Neuronal stem cell (in vitro differentiated cells): ENCODE data around the gene SMCP. TPM values are rescaled to one million over a fixed set of nuclear protein-coding genes. Genes with fewer than 3 reads are reported as not detected.
A peak's percentile ranks its signal among the peaks of the same experiment; 100 is the strongest.

Source experiments
- DNase-seq: peaks from one replicate; pipeline ENCODE4 v3.0.0-alpha.2; 2013; ENCODE audit warnings: low spot score
- H2AFZ ChIP-seq: one replicate; pipeline ENCODE4 v1.6.1; 2013; ENCODE audit warnings: mild to moderate bottlenecking, low read length, inconsistent platforms
- H2AK5ac ChIP-seq: 2 replicates; pipeline ENCODE4 v1.6.1; 2013; ENCODE audit warnings: low read depth, mild to moderate bottlenecking, inconsistent platforms, low read length, moderate library complexity, mixed read lengths
- H2BK120ac ChIP-seq: 2 replicates; pipeline ENCODE4 v1.6.1; 2013; ENCODE audit warnings: low read depth, mild to moderate bottlenecking, inconsistent platforms, low read length, moderate library complexity, mixed read lengths
- H2BK12ac ChIP-seq: one replicate; pipeline ENCODE4 v1.6.1; 2013; ENCODE audit warnings: low read length, inconsistent platforms
- H2BK15ac ChIP-seq: 2 replicates; pipeline ENCODE4 v1.6.1; 2013; ENCODE audit warnings: mild to moderate bottlenecking, low read length, inconsistent platforms, mixed read lengths
- H2BK5ac ChIP-seq: one replicate; pipeline ENCODE4 v1.6.1; 2013; ENCODE audit warnings: inconsistent platforms, mild to moderate bottlenecking, low read length, moderate library complexity
- H3K14ac ChIP-seq: one replicate; pipeline ENCODE4 v1.6.1; 2013; ENCODE audit warnings: low read length, inconsistent platforms
- H3K18ac ChIP-seq: 2 replicates; pipeline ENCODE4 v1.6.1; 2013; ENCODE audit warnings: low read length, inconsistent platforms
- H3K23ac ChIP-seq: 2 replicates; pipeline ENCODE4 v1.6.1; 2013; ENCODE audit warnings: low read depth, mild to moderate bottlenecking, mixed read lengths, low read length, inconsistent platforms; ENCODE audit not compliant: poor library complexity
- H3K27ac ChIP-seq: replicated peaks from 3 replicates; pipeline ENCODE4 v1.5.1; 2013; ENCODE audit warnings: low read length, inconsistent platforms
- H3K27me3 ChIP-seq, 3 experiments: 2 replicates each; pipeline ENCODE4 v1.6.1; 2013; ENCODE audit warnings: low read length in 3 of 3, mild to moderate bottlenecking in 2 of 3, inconsistent platforms in 1 of 3, low read depth in 1 of 3, mixed read lengths in 1 of 3, moderate library complexity in 1 of 3; ENCODE audit not compliant: control insufficient read depth in 3 of 3, insufficient read depth in 3 of 3
- H3K36me3 ChIP-seq, 2 donors: replicated peaks in 1 of 2; 2 replicates each; pipeline ENCODE4 v1.6.1; 2013; ENCODE audit warnings: low read length in 2 of 2; ENCODE audit not compliant: control insufficient read depth in 2 of 2, insufficient read depth in 2 of 2
- H3K4ac ChIP-seq: 2 replicates; pipeline ENCODE4 v1.6.1; 2013; ENCODE audit warnings: inconsistent platforms, mild to moderate bottlenecking, low read length, moderate library complexity
- H3K4me1 ChIP-seq, 2 donors: 1 replicate in 1 of 2; 2 replicates in 1 of 2; pipeline ENCODE4 v1.6.1; 2013; ENCODE audit warnings: low read length in 2 of 2, low read depth in 1 of 2; ENCODE audit not compliant: control insufficient read depth in 2 of 2, insufficient read depth in 1 of 2
- H3K4me2 ChIP-seq: one replicate; pipeline ENCODE4 v1.6.1; 2013; ENCODE audit warnings: mild to moderate bottlenecking, low read length, inconsistent platforms; ENCODE audit not compliant: insufficient read depth, poor library complexity, severe bottlenecking
- H3K4me3 ChIP-seq, 2 donors: 2 replicates each; pipeline ENCODE4 v1.5.1; 2013; ENCODE audit warnings: low read length in 2 of 2, mild to moderate bottlenecking in 2 of 2, inconsistent platforms in 1 of 2, moderate library complexity in 1 of 2
- H3K79me1 ChIP-seq: one replicate; pipeline ENCODE4 v1.6.1; 2013; ENCODE audit warnings: low read depth, mild to moderate bottlenecking, inconsistent platforms, low read length, moderate library complexity
- H3K9ac ChIP-seq: one replicate; pipeline ENCODE4 v1.6.1; 2013; ENCODE audit warnings: mild to moderate bottlenecking, low read depth, low read length, inconsistent platforms; ENCODE audit not compliant: poor library complexity
- H3K9me3 ChIP-seq, 2 donors: replicated peaks in 1 of 2; 2 replicates each; pipeline versions ENCODE3 to v1.6.1; 2013; ENCODE audit warnings: low read length in 2 of 2, mild to moderate bottlenecking in 2 of 2, inconsistent platforms in 1 of 2, low read depth in 1 of 2, mixed read lengths in 1 of 2, moderate library complexity in 1 of 2; ENCODE audit not compliant: control insufficient read depth in 2 of 2, insufficient read depth in 1 of 2
- H4K8ac ChIP-seq: one replicate; pipeline ENCODE4 v1.6.1; 2013; ENCODE audit warnings: low read depth, mild to moderate bottlenecking, inconsistent platforms, low read length, moderate library complexity
- H4K91ac ChIP-seq: one replicate; pipeline ENCODE4 v1.6.1; 2013; ENCODE audit warnings: low read length, low read depth, mild to moderate bottlenecking, inconsistent platforms; ENCODE audit not compliant: poor library complexity
- WGBS, 2 donors: extraction: QIAGEN DNeasy Blood & Tissue Kit; methylation state at CpG; one replicate each; pipeline ENCODE4 v1.1.7; 2013; ENCODE audit warnings: missing lambda C conversion rate in 2 of 2, mixed read lengths in 1 of 2; ENCODE audit not compliant: insufficient read length in 2 of 2, insufficient replicate concordance in 1 of 2; ENCODE audit errors: extremely low coverage in 2 of 2; 5-methylcytosine and 5-hydroxymethylcytosine counted together
- polyA plus RNA-seq, 2 experiments: library from polyadenylated mRNA; stranded (reverse); fragments of 200-250 nt; gene quantifications; one replicate each; pipeline ENCODE4 v1.2.3, GENCODE V29; 2013

Gene SMCP, protein sequence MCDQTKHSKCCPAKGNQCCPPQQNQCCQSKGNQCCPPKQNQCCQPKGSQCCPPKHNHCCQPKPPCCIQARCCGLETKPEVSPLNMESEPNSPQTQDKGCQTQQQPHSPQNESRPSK
- polyA plus RNA-seq (2013, experiment 1 of 2) = not detected
- not detected for polyA plus RNA-seq (2013, experiment 2 of 2)

DNA sequence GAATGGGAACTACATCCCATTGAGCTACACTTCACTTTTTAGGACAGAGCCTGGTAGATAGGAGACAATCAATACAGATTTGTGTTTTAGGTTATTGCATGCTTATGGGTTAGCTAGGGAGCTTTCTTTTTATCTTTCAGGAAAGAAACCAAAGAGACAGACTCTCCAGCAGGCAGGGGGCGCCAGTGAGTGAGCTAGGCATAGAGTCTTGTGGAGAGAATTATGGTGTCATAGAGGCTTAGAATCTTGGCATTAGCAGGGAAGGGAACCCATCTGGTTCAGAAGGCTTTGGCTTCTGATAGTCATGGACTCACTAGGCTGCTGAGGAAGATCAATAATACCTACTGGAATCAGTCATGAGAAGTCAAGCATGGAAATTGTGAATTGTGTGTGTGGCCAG is at the start of gene SMCP:
Gene SMCP, plus strand, starts transcription at position 281 of the 400 bp plus-strand sequence. CDS start 6,101 bp downstream, outside the sequence.
- Histone ChIP-seq H2BK120ac (no peak within 1 kb of the TSS), H3K9me3 (peaks cover 0 to 2% of the 10 kb centered on the region in 2 donors), H3K18ac (no peak within 1 kb of the TSS), H2BK15ac (no peak within 1 kb of the TSS), H2BK5ac (no peak within 1 kb of the TSS), H3K4me2 (no peak within 1 kb of the TSS), H3K14ac (no peak within 1 kb of the TSS), H3K23ac (no peak within 1 kb of the TSS), H3K36me3 (no peaks in the 10 kb centered on the region), H3K4me3 (no peak within 1 kb of the TSS), H3K4ac (no peak within 1 kb of the TSS), H4K8ac (no peak within 1 kb of the TSS), H3K27me3 (no peaks in the 10 kb centered on the region), H3K4me1 (no peaks in the 10 kb centered on the region), H2AK5ac (no peak within 1 kb of the TSS), H2AFZ (no peak within 1 kb of the TSS), H2BK12ac (no peak within 1 kb of the TSS), H4K91ac (no peak within 1 kb of the TSS), H3K79me1 (no peaks in the 10 kb centered on the region), H3K9ac (no peak within 1 kb of the TSS), H3K27ac (no peak within 1 kb of the TSS)
- no CpG with 5 or more reads among the region's 1 CpG for WGBS, 2 donors
- no peak for DNase-seq

DNA sequence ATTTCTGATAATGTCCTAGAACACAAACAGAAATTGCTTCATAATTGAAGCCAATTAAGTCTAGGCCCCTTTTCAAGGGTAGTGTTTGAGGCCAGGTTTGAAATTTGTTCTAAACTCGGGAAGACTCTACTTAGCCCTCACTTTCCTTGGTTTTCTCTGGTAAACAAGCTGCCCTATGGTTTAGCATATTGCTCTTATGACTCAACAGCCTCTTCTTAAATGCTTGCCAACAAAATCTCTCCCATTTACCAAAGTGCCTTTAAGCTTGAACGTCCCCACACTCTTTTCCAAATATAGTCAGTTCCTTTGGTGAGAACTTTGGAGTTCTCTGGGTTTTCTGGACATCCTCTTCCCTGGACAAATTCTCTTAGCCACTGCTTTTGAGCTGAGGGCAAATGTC is 41.3 kb upstream of the SMCP start:
- H3K9me3 ChIP-seq = peaks cover 0 to 8% of the 10 kb centered on the region in 2 donors
- no peak overlapping the region for H2BK120ac ChIP-seq
- H3K4me1 ChIP-seq = no peaks in the 10 kb centered on the region
- H2BK5ac ChIP-seq = no peak overlapping the region
- no peak for DNase-seq
- no peaks in the 10 kb centered on the region for H3K27me3 ChIP-seq
- no peak overlapping the region for H3K4me3 ChIP-seq
- no peak overlapping the region for H3K23ac ChIP-seq
- no peak overlapping the region for H2AK5ac ChIP-seq
- no peak overlapping the region for H3K4me2 ChIP-seq
- H3K27ac ChIP-seq = no peak overlapping the region
- H3K9ac ChIP-seq = no peak overlapping the region
- no peak overlapping the region for H3K4ac ChIP-seq
- H3K18ac ChIP-seq = no peak overlapping the region
- no peak overlapping the region for H2AFZ ChIP-seq
- H4K8ac ChIP-seq = no peak overlapping the region
- no peaks in the 10 kb centered on the region for H3K36me3 ChIP-seq
- H3K79me1 ChIP-seq = no peaks in the 10 kb centered on the region
- H2BK15ac ChIP-seq = no peak overlapping the region
- no peak overlapping the region for H4K91ac ChIP-seq
- no CpG with 5 or more reads among the region's 2 CpGs for WGBS, 2 donors
- H3K14ac ChIP-seq = no peak overlapping the region
- no peak overlapping the region for H2BK12ac ChIP-seq

DNA sequence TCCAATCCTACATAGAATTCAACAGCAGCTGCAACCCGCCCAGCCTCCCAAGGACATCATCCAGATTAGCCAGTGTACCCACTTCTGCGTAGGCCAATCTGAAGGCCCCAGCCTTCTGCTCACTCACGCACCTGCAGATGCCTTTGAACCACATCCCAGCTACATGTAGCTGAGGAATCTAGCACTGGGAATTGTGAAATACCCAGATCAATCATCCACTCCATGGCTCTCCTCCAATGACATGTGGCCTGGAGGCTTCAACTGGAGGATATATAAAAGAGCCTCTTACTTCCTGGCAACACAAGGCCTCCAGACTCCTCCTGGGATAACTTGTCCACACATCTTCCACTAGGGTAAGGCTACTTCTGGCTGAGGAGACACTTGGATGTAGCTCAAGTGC is 35.6 kb upstream of the SMCP start, which contains the start of gene LCE6A:
Gene LCE6A, plus strand, starts transcription at position 301 of the 400 bp plus-strand sequence. CDS start 665 bp downstream, outside the sequence.
- no peak within 1 kb of the TSS for H2BK15ac ChIP-seq
- no CpG with 5 or more reads among the region's 3 CpGs for WGBS, 2 donors
- peaks cover 0 to 21% of the 10 kb centered on the region in 2 donors for H3K9me3 ChIP-seq
- H3K4me3 ChIP-seq = peak within 1 kb of the TSS in 1 of 2 donors; percentile 25
- no peak within 1 kb of the TSS for H3K4ac ChIP-seq
- H2BK12ac ChIP-seq = no peak within 1 kb of the TSS
- no peak within 1 kb of the TSS for H2AFZ ChIP-seq
- H3K4me2 ChIP-seq = no peak within 1 kb of the TSS
- no peak within 1 kb of the TSS for H3K14ac ChIP-seq
- H4K8ac ChIP-seq = no peak within 1 kb of the TSS
- no peak within 1 kb of the TSS for H3K9ac ChIP-seq
- H2AK5ac ChIP-seq = no peak within 1 kb of the TSS
- H3K18ac ChIP-seq = no peak within 1 kb of the TSS
- no peak within 1 kb of the TSS for H3K27ac ChIP-seq
- H4K91ac ChIP-seq = no peak within 1 kb of the TSS
- no peak within 1 kb of the TSS for H3K23ac ChIP-seq
- no peaks in the 10 kb centered on the region for H3K4me1 ChIP-seq
- no peaks in the 10 kb centered on the region for H3K79me1 ChIP-seq
- no peak within 1 kb of the TSS for H2BK120ac ChIP-seq
- no peaks in the 10 kb centered on the region for H3K27me3 ChIP-seq
- no peak for DNase-seq
- no peak within 1 kb of the TSS for H2BK5ac ChIP-seq
- H3K36me3 ChIP-seq = no peaks in the 10 kb centered on the region

DNA sequence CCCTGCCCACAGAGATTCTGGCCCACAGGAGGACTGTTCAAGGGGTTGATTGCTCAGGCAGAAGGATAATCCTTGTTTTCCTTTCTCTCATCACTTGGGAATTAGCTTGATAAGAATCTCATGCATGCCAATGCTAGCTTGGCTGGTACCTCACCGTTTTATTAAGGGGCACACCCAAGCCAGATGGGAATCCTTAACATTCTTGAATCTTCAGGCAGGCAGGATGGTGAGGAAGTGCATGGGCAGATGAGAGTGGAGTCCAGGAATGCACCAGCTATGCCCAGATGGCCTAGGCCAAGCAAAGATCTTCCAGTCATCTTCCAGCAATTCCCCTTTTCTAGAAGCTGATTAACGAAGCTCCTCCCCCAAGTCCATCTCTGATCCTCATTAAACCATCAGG is 22.5 kb upstream of the SMCP start:
- Histone ChIP-seq H2BK5ac (no peak overlapping the region), H3K27me3 (no peaks in the 10 kb centered on the region), H3K36me3 (no peaks in the 10 kb centered on the region), H3K79me1 (no peaks in the 10 kb centered on the region), H3K4ac (no peak overlapping the region), H2BK120ac (no peak overlapping the region), H2AFZ (no peak overlapping the region), H3K4me2 (no peak overlapping the region), H4K91ac (no peak overlapping the region), H3K18ac (no peak overlapping the region), H2BK12ac (no peak overlapping the region), H3K9ac (no peak overlapping the region), H2AK5ac (no peak overlapping the region), H3K23ac (no peak overlapping the region), H3K14ac (no peak overlapping the region), H2BK15ac (no peak overlapping the region), H3K9me3 (peaks cover 0 to 11% of the 10 kb centered on the region in 2 donors), H3K4me1 (no peaks in the 10 kb centered on the region), H3K4me3 (no peak overlapping the region), H4K8ac (no peak overlapping the region), H3K27ac (no peak overlapping the region)
- no peak for DNase-seq
- no CpG with 5 or more reads among the region's 2 CpGs for WGBS, 2 donors
